HG03064 (cell line): ENCODE results near the gene MPPE1.

ENCODE experiments used
- ATAC-seq: cut with Tn5 transposase; IDR thresholded peaks from one replicate; pipeline ENCODE4 v1.9.1; 2021; ENCODE audit warnings: low read depth; ENCODE audit not compliant: unreplicated experiment

MPPE1 gene

GRCh38 chr18:11886577-11887110, 21.5 kb downstream of the MPPE1 start:
- ATAC-seq = no peak

- ATAC-seq = no peak
These were observed 22.7 kb downstream of the MPPE1 start for GRCh38 chr18:11885278-11885947.

- ATAC-seq = no peak
These were observed 23.6 kb downstream of the MPPE1 start for GRCh38 chr18:11884396-11885030.

- peak; percentile 71 for ATAC-seq
These were observed 25.0 kb downstream of the MPPE1 start for GRCh38 chr18:11883153-11883552.

GRCh38 chr18:11882636-11883035, 25.5 kb downstream of the MPPE1 start:
- no peak for ATAC-seq

GRCh38 chr18:11880586-11881304, 27.4 kb downstream of the MPPE1 start:
- ATAC-seq = no peak

- ATAC-seq = no peak
These were observed 30.5 kb downstream of the MPPE1 start for GRCh38 chr18:11877497-11878135.

- ATAC-seq = no peak
These were observed 33.4 kb downstream of the MPPE1 start for GRCh38 chr18:11874676-11875075.

- no peak for ATAC-seq
These were observed 34.3 kb downstream of the MPPE1 start for GRCh38 chr18:11873670-11874340.

GRCh38 chr18:11872479-11873136, 35.5 kb downstream of the MPPE1 start:
- no peak for ATAC-seq

- no peak for ATAC-seq
These were observed 36.6 kb downstream of the MPPE1 start for GRCh38 chr18:11871501-11871900.

- no peak for ATAC-seq
These were observed 39.9 kb downstream of the MPPE1 start for GRCh38 chr18:11868230-11868629.

- no peak for ATAC-seq
These were observed 41.4 kb downstream of the MPPE1 start for GRCh38 chr18:11866764-11867163.

- no peak for ATAC-seq
These were observed 41.8 kb downstream of the MPPE1 start for GRCh38 chr18:11866329-11866728.

- no peak for ATAC-seq
These were observed 43.0 kb downstream of the MPPE1 start for GRCh38 chr18:11865071-11865470.

- ATAC-seq = no peak
These were observed 43.6 kb downstream of the MPPE1 start for GRCh38 chr18:11864471-11864870.

- no peak for ATAC-seq
These were observed 45.5 kb downstream of the MPPE1 start for GRCh38 chr18:11862468-11863137.

GRCh38 chr18:11861583-11862288, 46.4 kb downstream of the MPPE1 start:
- no peak for ATAC-seq
